Lung (tissue), 12 donors: ENCODE measurements around the gene LZTR1. TPM values are rescaled to one million over a fixed set of nuclear protein-coding genes. Genes with fewer than 3 reads are reported as not detected.
"Not testable (repeated sequence)": the region's sequence is repeated elsewhere in the genome, so short reads cannot be mapped to it uniquely, and the experiment has no call there.

Experiments used
- ATAC-seq: fragments of 200-7000 bp; cut with Tn5 transposase; one replicate; pipeline ENCODE4 v1.9.1; 2020; ENCODE audit warnings: moderate number of reproducible peaks; ENCODE audit not compliant: insufficient read depth, low FRiP score
- DNase-seq, 3 donors: peaks; one replicate each; pipeline ENCODE4 v3.0.0-alpha.2; 2013 to 2017
- H3K27ac ChIP-seq, 2 donors: one replicate each; pipeline ENCODE4 v1.5.1; 2013; ENCODE audit warnings: mild to moderate bottlenecking in 2 of 2, moderate library complexity in 2 of 2, control low read depth in 1 of 2, inconsistent platforms in 1 of 2, low read depth in 1 of 2, low read length in 1 of 2
- H3K27me3 ChIP-seq, 3 donors: one replicate each; pipeline ENCODE4 v1.5.1; 2013; ENCODE audit warnings: low read length in 2 of 3; ENCODE audit not compliant: control insufficient read depth in 3 of 3, insufficient read depth in 3 of 3
- H3K36me3 ChIP-seq, 4 donors: one replicate each; pipeline ENCODE4 v1.5.1; 2013; ENCODE audit warnings: low read length in 4 of 4, mild to moderate bottlenecking in 1 of 4, moderate library complexity in 1 of 4; ENCODE audit not compliant: control insufficient read depth in 4 of 4, insufficient read depth in 4 of 4
- H3K4me1 ChIP-seq, 5 donors: one replicate each; pipeline ENCODE4 v1.5.1; 2013; ENCODE audit warnings: low read length in 5 of 5, mild to moderate bottlenecking in 2 of 5, moderate library complexity in 1 of 5; ENCODE audit not compliant: control insufficient read depth in 5 of 5, insufficient read depth in 5 of 5
- H3K4me3 ChIP-seq: one replicate; pipeline ENCODE4 v1.5.1; 2013; ENCODE audit warnings: mild to moderate bottlenecking, control low read depth, moderate library complexity
- H3K9ac ChIP-seq, 2 donors: one replicate each; pipeline ENCODE4 v1.5.1; 2013; ENCODE audit warnings: low read length in 2 of 2, control low read depth in 1 of 2; ENCODE audit not compliant: insufficient read depth in 1 of 2
- H3K9me3 ChIP-seq, 4 donors: one replicate each; pipeline ENCODE4 v1.5.1; 2013; ENCODE audit warnings: low read length in 3 of 4, mild to moderate bottlenecking in 1 of 4, moderate library complexity in 1 of 4; ENCODE audit not compliant: control insufficient read depth in 4 of 4, insufficient read depth in 3 of 4
- CTCF ChIP-seq: IDR thresholded peaks from 2 replicates; pipeline ENCODE4 v1.5.1; 2012; ENCODE audit warnings: mild to moderate bottlenecking; ENCODE audit errors: control extremely low read depth, extremely low read depth
- WGBS, 2 donors: extraction: QIAGEN DNeasy Blood & Tissue Kit; methylation state at CpG; one replicate each; pipeline ENCODE4 v1.1.7; 2013; 5-methylcytosine and 5-hydroxymethylcytosine counted together
- polyA plus RNA-seq, 2 donors: library from polyadenylated mRNA; stranded (reverse); fragments of 200-250 nt; gene quantifications; one replicate each; pipeline ENCODE4 v1.2.1, GENCODE V29; 2013
- total RNA-seq, 2 donors: library from RNA; depleted of rRNA in 1 of 2; stranded (reverse); fragments of >200 nt in 1 of 2; gene quantifications; one replicate each; pipeline ENCODE4 v1.2.1, GENCODE V29; 2014 to 2021
- donor health status: control.
- donor health status: control.
- donor health status: Bipolar disorder and iron deficiency.
- donor health status: healthy.
- donor health status: DM: yes; HTN: yes; CAD: no.

Gene LZTR1
- total and polyA plus RNA-seq, 4 donors = 33.8 to 64.9 (median 44.9) TPM

GRCh38 chr22:21038405-21038804, 56.3 kb downstream of the LZTR1 start:
- ATAC-seq (no peak), DNase-seq (peak; percentile 34 to 66 (median 53))
- Histone ChIP-seq H3K36me3 (no peaks in the 10 kb centered on the region), H3K4me1 (peaks cover 0 to 16% (median 2%) of the 10 kb centered on the region in 5 donors), H3K27me3 (no peaks in the 10 kb centered on the region), H3K9ac (peak overlapping the region in 1 of 2 donors; percentile 8), H3K9me3 (no peaks in the 10 kb centered on the region), H3K4me3 (no peak overlapping the region), H3K27ac (peak overlapping the region in 1 of 2 donors; percentile 29)
- no peak for TF ChIP-seq CTCF
- 45 to 57% methylated on average over 2 of the region's 2 CpGs for WGBS, 2 donors

DNA sequence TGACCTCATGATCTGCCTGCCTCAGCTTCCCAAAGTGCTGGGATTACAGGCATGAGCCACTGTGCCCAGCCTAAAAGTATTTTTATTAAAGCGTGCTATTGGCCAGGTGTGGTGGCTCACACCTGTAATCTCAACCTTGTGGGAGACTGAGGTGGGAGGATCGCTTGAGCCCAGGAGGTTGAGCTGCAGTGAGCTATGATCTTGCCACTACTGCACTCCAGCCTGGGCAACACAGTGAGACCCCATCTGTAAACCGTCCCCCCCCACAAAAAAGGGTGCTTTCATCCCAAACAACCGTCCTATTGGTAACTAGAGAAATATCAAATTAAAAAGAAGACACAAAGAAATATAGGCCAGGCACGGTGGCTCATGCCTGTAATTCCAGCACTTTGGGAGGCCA, 57.1 kb downstream of the LZTR1 start:
- H3K27ac ChIP-seq, ATAC-seq, H3K4me3 ChIP-seq, H3K9me3 ChIP-seq, H3K27me3 ChIP-seq, H3K9ac ChIP-seq, H3K36me3 ChIP-seq, DNase-seq: not testable (repeated sequence)
- WGBS, 2 donors = 93 to 95% methylated on average over 5 of the region's 5 CpGs
- peaks cover 0 to 16% (median 2%) of the 10 kb centered on the region in 5 donors for H3K4me1 ChIP-seq

DNA sequence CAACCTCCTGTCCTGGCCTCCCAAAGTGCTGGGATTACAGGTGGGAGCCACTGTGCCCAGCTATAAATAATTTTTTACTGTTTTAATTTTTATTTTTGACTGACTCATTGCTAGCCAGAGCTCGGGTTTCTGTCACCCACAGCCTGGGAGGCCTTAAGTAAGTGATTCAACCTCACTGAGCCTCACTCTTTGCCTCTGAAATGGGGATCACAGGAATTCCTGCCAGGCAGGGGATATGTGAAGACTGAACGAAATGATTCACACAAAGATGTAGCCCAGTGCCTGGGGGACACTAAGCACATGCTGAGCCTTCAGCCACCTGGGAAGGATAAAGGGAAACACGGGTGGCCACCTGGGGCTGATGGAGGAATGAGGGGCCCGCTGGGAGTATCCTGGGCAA, 59.8 kb downstream of the LZTR1 start:
- DNase-seq = no peak
- H3K9ac ChIP-seq = no peak overlapping the region
- no peak overlapping the region for H3K4me3 ChIP-seq
- no peaks in the 10 kb centered on the region for H3K27me3 ChIP-seq
- no peaks in the 10 kb centered on the region for H3K9me3 ChIP-seq
- ATAC-seq = no peak
- no peak overlapping the region for H3K27ac ChIP-seq
- TF ChIP-seq CTCF = no peak
- WGBS, 2 donors = 76 to 84% methylated on average over 4 of the region's 4 CpGs
- H3K36me3 ChIP-seq = no peaks in the 10 kb centered on the region
- peaks cover 0 to 29% (median 6%) of the 10 kb centered on the region in 5 donors for H3K4me1 ChIP-seq

DNA sequence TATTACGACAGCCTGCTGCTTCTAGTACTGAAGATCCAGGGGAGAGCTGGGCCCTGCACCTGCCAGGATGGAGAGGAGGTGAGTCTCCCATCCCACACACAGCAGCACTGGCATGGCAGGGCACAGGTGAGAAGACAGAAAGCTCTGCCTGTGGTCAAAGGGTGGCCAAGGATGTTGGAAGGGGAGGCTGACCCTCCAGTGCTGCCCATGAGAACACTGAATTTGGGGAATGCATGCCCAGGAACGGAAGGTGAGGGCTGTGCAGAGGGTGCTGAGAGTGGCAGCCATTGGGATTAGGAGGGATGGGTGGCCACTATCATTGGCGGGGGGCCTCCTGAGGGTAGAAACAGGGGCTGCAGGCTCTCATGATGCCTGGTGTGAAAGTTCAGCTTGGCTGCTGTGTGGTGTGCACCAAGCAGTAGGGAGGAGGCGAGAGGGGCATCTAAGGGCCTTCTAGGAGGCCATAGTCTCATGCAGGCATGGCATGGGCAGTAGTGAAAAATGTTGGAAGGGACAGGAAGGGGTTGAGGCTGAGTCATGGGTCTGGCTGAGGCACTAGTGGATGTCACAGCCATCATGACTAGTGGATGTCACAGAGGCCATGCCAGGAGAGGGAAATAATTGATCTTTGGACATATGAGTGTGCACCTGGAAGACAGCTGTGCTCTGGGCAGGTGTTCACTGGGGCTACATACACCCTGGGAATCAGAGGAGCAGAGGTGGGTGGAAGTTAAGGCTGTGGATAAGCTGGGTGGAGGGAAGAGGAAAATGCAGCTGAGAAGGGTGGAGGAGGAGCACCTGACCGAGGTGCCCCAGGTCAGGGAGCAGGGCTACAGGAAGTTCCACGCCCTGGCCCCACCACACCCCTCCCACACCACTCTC, 61.1 kb downstream of the LZTR1 start:
- H3K4me3 ChIP-seq = no peak overlapping the region
- DNase-seq (no peak), ATAC-seq (no peak)
- no peak overlapping the region for H3K27ac ChIP-seq
- no peak overlapping the region for H3K9ac ChIP-seq
- no peaks in the 10 kb centered on the region for H3K27me3 ChIP-seq
- peaks cover 0 to 1% (median 0%) of the 10 kb centered on the region in 4 donors for H3K9me3 ChIP-seq
- no peaks in the 10 kb centered on the region for H3K36me3 ChIP-seq
- WGBS, 2 donors = 84 to 94% methylated on average over 6 of the region's 6 CpGs
- TF ChIP-seq CTCF = no peak
- peaks cover 0 to 18% (median 4%) of the 10 kb centered on the region in 5 donors for H3K4me1 ChIP-seq
